HT-29 (cell line): Measurements from ENCODE around the gene IRF5. TPM values are rescaled to one million over a fixed set of nuclear protein-coding genes. Genes with fewer than 3 reads are reported as not detected.
A peak's percentile ranks its signal among the peaks of the same experiment; 100 is the strongest.
"Not testable (repeated sequence)": the region's sequence is repeated elsewhere in the genome, so short reads cannot be mapped to it uniquely, and the experiment has no call there.

Experiments
- DNase-seq: peaks from one replicate; pipeline ENCODE4 v3.0.0-alpha.2; 2015; ENCODE audit warnings: low spot score
- total RNA-seq: library from RNA; depleted of rRNA; stranded (reverse); fragments of >200 nt; shearing (Covaris generic); gene quantifications from 2 replicates; pipeline ENCODE4 v1.2.3, GENCODE V29; 2014

Gene IRF5
- total RNA-seq, 1 experiment from 2014 or later, result 19.1 TPM

DNA sequence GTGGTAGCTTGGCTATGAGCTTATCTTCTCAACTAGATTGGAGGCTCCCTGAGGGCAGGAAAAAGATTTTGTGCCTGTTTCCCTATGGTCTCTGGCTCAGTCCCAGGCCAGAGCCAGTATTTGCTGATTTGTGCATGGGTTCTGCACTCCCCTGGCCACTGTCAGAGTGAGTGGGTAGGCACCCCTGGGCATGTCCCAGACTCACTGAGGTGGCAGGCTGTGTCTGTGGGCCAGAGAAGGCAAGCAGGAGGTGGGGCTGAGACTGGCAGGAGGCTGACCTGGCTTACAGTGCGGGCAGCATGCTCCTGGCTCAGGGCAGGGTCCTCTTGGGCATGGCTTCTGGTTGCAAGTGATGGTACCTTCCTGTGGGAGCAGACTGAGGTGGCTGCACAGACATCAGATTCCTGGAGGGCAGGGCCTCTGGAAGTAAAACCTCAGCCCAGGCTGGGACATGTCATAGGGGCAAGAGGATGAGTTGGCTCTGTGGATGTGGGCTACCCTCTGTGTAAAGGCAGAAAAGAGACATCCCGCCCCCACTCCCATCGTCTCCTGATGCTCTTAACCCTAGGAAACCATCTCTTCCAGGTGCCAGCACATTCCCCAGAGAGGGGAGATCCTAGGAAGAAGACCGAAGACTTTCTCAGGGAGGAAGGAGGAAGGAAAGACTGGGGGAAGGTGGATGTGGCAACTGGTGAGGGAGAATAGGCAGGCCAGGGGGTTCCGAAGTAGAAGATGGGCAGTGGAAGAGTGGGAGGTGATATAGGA, 31.5 kb upstream of the IRF5 start:
- no peak for DNase-seq

DNA sequence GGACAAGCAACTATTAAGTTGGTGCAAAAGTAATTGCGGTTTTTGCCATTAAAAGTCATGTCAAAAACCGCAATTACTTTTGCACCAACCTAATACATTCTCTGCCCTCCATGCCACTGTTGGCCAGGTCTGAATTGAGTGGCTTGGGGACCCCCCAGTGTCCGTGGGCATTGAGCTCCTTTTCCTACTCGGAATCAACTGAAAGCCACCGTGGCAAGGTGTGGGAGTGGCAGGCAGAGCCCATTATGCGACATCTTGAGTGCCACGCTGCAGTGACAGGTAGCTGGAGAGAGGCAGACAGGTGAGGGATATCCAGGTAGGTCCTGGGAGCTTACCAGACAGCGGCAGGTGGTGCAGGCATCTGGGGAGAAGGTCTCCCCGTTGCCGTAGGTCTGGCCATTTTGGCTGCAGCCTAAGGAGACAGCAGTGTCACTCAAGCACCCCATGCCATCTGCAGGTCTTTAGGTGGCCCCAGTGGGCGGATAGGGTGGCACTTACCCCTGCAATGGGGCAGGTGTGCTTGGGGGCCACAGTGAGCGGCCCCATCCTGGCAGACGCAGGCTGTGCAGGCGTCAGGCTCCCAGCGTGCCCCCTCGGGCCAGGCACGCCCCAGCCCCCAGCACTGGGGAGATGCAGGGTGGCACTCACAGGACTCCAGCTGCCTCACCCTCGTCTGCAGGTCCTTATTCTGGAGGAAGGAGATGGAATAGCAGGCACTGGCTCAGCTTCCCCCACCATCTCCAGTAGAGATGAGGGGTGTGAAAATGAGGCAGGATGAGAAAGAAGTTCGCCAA, 30.8 kb upstream of the IRF5 start:
- DNase-seq, result no peak

DNA sequence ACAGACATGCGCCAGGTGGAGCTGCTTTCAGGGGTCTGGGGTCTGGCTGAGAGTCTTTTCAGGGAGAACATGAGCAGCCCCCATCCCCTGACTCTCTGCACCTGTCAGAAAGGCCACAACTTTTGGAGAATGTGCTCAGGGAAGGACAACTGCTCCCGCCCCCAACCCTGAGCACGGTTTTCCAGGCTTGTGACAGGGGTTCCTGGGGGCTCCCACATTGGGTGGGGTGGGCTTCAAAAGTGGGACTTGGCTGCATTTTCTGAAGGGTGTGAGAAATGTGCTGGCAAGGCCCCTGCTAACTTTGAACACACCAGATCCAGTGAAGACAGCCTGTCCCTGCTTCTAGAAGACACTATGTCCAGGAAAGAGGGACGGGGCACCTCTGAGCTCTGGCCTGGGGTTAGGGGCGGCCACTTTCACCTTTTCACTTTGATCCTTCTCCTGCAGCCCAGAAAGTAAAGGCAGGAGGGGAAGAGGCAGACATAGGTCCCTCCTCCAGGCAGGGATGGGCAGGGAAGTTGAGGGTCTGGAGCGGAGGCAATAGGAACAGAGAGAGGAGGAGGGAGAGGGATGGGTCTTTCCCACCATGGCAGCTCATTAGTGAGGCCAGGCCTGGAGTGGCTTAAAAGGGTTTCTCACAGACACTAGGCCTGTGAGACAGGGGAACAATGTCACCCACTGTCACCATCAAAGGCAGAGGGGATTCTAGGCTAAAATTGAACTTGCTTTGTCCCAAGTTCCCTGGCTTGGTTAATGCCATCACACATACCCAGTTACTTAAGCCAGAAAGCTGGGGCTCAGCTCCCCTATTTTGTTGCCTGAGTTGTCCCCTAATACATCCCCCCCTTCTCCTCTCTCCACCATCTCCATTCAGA, 28.7 kb upstream of the IRF5 start:
- no peak for DNase-seq

DNA sequence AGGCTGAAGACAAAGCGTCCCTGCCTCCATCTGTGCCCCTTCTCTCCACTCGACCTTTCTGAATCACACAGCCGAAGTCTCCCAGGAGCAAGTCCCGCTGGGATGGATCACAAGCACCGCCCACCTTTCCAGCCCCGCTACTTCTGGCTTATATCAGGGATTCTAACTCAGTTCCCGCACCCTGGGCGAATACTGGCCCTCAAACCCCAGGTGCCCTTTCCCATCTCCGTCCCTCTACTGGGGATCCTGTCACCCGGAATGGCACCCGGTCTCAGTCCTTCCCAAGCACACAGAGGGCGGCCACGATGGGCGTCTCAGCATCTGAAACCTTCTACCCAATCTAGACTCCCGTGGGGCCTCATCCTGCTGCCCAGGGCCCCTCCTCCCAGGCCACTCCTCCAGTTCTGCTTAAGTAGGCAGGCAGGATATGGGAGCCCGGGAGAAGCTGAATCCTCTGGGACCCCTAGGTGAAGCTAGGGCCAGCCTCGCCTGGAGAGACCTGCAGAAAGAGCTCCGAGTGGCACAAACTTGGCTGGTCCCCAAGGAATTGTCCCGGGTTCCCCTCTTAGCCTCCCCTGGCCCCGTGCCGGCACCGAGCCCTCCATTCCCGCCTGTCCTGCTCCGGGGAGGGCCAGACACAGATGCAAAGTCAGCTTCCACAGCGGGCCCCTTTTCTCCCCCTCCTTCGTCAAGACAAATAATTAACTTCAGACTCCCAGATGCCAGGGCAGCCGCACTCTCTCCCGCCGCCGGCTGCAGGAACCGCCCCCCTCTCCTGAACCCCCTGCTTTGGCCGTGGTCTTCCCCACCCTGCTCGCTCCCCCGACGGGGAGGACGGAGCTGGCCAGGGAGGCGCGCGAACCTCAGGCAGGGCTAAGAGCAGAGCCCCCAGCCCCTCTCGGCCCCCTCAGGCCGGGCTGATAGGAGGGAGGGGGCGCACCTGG, 27.8 kb upstream of the IRF5 start:
- no peak for DNase-seq

DNA sequence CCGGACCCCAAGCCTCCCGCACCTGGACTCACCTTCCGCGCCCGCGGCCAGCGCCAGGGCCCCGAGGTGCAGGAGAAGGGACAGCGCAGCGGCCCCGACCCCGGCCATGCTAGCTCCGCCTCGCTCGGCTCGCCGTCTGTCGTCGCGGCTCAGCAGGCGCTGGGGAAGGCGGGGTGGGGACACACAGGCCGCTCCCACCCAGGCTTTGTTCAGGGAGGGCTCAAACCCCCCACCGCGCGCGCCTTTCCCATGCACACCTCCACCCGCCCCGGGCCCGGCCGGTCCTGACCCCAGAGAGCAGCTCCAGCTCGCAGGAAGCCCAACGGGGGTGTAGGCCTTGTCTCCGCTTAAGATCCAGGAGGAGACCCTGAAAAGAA, 27.2 kb upstream of the IRF5 start, which contains the start of gene KCP:
Gene KCP, minus strand, starts transcription at position 141 of the 377 bp plus-strand sequence. Its CDS starts 33 bp downstream, at position 108.
- DNase-seq, result no peak

DNA sequence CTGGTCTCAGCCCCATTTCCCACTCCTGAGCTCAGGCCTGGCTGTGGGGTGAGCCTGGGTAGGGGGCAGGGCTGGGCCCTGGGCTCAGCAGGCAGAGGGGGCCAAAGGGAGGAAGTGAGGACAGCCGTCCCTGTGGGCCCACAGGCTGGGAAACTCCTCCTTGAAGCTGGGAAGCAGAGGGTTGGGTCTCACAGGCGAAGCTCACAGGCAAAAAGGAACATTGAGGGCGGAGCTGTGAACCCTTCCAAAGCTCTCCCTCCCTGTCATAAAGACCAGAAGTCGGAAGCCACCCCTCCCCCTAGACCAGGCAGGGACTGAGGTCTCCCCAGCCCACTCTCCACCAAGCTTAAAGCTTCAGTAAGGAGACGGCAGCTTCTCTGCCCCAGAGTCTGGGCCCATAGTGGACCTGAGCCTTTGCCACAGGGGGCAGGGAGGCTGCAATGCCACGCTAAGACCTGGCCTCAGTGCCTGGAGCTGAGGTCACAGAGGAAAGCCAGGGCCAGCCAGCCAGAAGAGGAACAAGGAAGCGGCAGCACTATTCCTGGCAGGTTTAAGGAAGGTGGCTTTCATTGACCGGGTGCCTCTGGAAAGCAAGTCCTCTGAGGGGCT, 26.2 kb upstream of the IRF5 start:
- DNase-seq, result peak; percentile 75

DNA sequence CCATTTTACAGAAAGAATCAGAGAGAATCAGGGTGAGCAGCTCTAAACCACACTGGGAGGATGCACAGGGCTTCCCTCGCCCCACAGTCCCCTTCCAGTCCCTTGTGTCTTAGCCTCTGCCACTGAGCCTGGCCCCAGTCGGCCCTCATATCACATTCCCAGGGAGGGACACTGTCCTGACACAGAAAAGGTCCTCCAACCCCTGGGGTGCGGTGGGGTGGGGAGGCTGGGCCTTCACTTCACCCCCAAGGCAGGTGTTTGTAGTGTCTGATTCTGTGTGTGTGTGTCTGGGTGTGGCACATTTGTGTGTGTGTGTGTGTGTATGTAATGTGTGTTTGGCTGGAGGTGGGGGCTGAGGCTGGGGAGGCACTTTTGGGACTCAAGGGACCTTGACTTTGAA, 25.4 kb upstream of the IRF5 start:
- DNase-seq, result no peak

DNA sequence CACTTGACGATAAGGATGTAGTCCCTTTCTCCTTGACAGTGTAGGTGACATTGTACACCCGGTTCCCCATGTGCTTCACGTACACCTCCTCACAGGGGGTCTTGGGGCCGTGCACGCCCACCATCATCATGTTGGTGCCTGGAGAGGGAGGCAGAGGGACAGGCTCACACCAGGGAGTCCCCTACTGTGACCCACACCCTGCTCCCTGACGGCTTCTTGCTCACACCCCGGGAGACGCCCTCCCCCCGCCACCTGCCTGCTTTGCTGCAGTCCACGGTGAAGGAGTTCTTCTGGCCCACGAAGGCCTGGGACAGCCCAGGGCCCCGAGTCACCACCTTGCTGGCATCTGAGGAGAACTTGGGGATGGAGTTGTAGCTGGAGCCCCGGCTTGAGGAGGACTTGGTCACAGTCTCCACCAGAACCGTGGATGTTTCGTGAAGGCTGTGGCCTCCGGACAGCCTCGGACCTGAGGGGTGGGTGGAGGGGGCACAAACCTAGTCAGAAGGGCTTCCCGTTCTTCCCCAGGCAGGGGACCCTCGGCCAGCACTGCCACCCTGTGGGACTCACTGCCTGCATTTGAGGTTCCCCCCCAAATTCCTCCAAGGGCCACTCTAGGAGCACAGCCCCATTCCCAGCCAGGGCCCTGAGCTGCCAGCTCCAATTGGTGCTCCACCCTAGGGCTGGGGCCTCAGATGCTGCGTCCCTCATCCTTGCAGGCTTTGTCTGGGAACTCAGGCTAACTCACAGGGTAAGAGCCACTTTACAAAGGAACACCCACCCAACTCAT, 24.8 kb upstream of the IRF5 start:
- not testable (repeated sequence) for DNase-seq

DNA sequence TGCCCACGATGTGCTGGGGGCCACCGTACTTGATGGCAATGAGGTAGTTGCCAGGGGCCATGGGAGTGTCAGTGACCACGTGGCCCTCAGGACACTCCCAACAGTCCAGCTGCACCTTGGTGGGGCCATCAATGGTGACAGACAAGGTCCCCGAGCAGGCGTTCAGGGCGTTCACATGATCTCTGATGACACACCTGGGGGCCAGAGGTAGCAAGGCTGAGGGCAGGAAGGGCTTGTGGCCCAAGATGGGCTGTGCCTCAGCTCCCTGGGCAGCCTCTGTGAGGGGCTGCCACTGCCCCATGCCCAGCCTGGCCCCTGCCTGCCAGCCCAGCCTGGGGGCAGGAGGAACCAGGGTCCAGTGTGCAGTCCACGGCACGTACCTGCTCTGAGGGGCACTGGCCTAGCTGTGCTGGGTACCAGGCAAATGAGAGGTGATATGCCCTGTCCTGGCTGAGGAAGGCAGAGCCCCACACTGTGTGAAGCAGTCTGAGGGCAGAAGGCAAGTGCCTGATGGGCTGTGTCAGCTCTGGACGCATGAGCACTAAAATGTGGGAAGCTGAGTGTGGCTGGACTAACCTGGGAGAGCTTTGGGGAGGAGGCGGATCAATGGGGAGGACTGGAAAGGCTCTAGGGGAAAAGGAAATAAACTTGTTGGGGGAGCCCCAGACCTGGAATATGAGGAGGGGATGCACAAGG, 23.7 kb upstream of the IRF5 start:
- DNase-seq, result no peak

DNA sequence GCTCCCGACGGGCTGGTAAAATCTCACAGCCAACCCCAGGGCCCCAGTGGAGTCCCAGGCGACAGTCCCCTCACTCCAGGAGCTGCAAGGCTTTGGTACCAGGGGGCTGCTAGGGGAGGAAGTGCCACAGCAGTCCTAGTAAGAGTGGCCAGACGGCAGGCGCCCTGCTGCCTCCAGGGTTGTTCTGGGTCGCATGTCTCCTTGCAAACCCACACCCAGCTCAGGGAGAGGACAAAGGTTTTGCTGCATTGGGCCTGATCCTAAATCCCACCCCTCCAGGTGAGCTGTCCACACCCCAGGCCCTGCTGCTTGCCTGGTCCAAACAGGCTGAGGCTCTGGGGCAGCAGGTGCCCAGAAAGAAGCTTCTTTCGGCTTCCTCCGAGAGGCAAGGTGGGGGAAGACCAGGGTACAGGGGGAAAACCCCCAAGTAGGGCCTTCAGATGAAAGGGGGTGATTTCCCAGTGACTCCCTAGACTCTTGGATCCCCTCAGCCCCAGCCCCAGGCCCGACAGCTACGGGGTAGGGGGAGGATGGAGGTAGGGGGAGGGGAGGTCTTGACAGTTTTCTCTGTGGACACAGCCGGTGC, 23.1 kb upstream of the IRF5 start:
- DNase-seq, result no peak

DNA sequence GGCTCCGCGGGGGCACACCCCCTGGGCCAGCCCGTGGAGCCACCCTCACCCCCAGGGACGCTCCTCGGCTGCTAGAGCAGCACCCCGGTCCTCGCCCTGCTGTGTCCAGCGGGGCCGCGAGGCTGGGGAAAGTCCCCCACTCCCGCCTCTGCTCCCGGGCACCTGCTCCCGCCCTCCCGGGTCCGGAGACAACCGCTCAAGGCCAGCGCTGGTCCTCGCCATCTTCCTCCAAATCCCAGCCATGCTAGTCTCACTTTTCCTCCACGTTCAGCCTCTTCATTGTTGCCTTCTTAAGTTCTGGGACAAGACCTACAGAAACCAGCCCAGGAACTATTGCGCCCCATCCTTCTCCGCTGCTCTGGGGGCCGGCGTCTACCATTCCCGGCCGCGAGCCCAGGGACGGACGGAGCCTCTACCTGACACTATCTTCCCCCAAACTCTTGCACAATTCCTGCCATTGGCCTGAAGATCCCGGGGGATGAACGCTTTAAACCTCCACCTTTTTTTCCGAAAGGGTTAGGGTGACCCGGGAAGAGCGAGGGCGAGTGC, 22.4 kb upstream of the IRF5 start:
- no peak for DNase-seq

DNA sequence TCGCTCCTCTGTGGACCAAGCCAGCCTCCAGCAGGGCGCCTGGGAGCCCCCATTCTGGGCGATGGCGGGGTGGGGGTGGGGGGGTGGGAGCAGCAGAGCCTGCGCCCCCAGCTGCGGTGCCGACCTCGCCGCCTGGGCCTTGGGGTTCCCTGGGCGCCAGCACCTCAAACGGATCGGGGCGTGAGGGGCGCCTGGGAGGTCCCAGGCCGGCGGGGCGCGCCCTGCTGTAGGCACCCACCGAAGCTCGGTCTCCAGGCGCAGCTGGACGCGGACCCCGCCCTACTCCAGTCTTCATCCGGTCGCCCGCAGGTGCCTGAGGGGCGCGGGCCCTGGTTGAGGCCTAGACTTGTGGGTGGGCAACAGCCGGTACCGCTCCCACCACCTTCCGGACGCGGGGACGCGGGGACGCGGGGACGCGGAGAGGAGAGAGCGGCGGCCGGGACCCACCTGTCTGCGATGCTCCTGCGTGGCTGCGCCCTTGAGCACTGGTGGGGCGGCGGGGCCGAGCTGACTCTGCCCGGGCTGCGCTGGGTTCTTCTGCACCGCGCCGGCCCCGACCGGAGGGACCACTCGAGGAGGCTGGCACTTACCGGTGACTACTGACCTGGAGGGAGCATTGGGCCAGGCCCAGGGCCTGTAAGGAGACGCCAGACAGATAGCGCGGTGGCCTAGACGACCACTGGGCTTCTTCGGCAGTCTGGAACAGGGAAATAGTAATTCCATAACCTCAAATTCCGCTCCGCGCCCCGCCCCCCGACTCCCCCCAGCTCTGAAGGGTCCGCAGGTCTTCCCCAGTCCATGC, 21.7 kb upstream of the IRF5 start:
- no peak for DNase-seq

DNA sequence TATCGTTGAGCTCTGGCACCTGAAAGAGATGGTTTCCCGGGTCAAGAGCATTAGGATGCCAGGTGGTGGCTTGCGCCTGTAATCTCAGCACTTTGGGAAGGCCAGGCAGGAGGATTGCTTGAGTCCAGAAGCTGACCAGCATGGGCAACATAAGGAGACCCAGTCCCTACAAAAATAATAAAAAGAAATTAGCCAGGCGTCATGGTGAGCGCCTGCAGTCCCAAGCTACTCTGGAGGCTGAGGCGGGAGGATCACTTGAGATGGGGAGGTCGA, 21.1 kb upstream of the IRF5 start:
- no peak for DNase-seq

DNA sequence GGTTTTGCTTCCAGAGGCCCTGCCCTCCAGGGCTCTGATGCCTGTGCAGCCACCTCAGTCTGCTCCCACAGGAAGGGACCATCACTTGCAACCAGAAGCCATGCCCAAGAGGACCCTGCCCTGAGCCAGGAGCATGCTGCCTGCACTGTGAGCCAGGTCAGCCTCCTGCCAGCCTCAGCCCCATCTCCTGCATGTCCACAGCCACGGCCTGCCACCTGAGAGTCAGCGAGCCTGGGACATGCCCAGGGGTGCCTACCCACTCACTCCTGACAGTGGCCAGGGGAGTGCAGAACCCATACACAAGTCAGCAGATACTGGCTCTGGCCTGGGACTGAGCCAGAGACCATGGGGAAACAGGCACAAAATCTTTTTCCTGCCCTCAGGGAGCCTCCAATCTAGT, 20.6 kb upstream of the IRF5 start:
- DNase-seq, result no peak

DNA sequence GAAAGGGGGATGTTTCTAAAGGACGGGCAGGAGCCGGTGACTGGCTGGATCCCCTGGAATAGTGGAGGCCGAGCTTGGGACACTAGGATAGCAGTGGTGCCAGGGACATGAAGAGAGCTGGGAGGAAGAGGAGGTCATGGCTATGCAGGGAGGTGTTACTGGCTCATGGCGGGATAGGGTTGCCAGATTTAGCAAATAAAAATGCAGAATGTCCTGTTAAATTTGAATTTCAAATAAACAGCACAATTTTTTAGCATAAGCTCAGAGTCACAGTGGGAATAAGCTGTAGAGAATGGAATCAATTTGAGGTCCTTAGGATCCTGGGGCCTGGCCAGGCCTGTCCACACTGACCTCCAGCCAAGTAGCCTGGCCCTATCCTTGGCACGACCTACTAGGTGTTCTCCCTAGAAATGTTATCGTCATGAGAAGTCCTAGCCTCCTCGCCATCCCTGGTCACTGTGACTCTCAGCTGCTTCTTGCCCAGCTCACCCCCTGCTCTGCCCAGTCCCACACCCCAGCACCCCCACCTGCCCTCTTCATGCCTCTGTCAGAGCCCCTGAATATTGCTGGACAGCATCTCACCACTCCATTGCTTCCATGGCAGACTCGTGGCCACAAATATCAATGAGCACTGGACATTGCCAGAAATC, 19.6 kb upstream of the IRF5 start:
- DNase-seq, result no peak

DNA sequence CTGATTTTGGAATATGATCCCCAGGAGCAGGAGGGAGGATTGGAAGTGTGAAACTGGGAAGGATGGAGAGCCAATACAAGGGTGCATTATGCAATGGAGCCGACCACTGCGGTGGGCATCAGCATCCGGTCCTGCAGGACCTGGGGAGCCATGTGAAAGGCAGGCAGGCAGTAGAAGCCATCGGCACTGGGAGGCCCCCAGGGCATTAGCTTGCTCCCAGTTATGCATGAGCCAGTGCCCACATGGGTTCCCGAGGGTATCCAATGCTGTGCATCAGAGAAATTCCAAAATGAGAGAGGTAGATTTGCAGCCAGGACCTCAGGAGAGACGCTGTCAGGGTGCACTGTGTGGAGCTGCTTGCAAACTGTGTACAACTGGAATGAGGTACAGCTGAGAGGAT, 18.5 kb upstream of the IRF5 start:
- no peak for DNase-seq
